NCI-H2081 (cell line): ENCODE measurements around the gene LENG1.

Experiments used
- DNase-seq, 2 experiments: peaks; one replicate each; lab custom pipeline; 2025; lab: John Stamatoyannopoulos, UW

The LENG1 gene

DNA sequence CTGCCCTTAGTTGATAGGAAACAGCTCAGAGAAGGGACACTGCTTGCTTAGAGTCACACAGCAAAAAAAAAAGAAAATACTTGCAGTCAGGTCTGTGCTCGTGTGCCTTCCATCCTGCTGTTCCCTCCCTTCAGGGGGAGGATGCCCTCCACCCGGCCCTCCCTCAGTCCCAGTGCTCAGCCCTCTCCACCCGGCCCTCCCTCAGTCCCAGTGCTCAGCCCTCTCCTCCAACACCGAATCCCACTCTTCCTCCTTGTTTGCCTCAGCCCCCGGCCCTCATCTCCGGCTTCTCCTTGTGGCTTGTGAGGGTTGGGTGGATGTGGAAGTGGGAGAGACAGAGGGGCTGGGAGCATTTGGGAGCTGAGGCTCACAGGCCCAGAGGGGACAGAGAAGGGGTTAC lies 49.9 kb downstream of the LENG1 start:
- no peak for DNase-seq

DNA sequence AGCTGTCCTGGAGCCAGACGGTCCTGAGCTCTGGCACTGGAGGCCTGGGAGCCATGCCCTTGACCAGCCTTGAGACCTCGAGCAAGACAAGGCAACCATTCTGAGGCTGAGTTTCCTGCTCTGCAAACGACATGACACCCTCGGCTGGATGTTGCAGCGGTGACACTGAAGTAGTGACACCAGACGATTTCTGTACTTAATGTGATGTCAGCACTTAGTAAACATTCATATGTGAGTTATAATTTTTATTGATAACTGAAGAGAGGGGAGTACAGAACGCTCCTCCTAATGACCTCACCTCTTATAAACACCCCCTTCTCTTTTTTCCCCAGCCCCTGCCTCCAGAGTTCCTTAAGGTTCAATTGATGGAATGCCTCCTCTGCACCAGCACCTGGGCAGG lies 51.0 kb downstream of the LENG1 start:
- DNase-seq = no peak

DNA sequence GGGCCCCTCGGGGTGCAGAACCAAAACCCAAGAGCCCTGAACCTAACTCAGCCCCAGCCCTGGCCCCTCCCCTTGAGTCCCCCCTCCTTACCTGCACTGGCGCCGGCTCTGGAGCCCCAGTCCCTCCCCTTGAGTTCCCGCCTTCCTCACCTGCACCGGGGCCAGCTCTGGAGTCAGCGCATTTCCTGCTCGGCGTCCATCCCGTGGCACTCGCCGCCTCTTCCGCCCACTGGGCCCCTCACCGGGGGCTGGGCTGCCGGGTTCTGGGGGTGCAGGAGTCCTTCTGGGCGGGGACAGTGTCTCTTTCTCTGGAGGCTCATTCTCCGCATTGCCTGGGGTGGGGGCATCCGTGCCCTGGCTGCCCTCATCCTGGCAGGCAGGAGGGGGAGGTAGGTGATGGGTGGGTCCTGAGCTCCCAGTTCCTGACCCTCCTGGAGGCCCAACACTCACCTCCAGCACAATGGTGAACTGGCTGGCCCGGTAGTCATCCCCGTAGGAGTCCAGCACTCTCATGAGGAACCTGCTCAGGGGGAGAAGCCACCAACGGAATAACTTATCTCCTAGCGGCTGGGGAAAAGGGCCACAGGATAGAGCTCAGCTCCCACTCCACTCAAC lies 51.5 kb downstream of the LENG1 start:
- DNase-seq = no peak

DNA sequence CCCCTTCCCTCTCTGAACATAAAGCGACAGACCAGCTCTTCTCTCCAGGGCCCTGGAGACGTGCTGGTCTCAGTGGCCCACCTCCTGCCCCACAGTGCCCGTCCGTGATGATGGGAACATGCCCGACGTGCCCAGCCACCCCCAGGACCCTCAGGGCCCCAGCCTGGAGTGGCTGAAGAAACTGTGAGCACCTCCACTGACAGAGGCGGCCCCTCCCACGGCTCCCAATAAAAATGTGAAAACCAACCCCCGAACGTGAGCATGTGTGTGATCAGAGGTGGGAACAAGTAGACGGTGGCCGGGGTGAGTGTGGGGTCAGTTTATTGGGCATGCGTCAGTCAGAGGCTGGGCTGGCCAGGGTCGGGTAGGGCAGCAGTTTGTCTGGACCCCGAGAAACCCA lies 52.8 kb downstream of the LENG1 start:
- DNase-seq = no peak

DNA sequence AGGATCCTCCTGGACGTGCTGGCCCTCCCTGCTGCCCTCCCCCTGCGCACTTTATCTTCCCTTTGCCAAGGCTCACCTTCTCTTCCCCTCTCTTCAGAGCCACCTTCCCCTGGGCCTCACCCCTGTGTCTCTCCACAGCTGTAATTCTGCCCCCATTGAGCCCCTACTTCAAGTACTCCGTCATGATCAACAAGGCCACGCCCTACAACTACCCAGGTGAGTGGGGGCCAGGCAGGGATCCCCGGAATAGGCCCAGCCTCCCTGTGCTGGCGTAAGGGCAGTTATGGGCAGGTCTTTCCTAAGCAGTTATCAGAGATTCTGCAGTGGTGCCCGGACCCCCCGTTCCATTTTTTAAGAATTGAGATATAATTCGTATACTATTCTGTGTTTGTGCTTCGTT lies 53.7 kb downstream of the LENG1 start:
- DNase-seq = no peak
